Effector memory CD8-positive, alpha-beta T cell (primary cell): ENCODE data around the gene TARS3.
A peak's percentile ranks its signal among the peaks of the same experiment; 100 is the strongest.
"Not testable (repeated sequence)": the region's sequence is repeated elsewhere in the genome, so short reads cannot be mapped to it uniquely, and the experiment has no call there.

Experiments
- ATAC-seq: fragments of 150-1000 bp; cut with Tn5 transposase; replicated peaks from 2 replicates; pipeline ENCODE4 v1.10.0; 2021; ENCODE audit warnings: mild to moderate bottlenecking, moderate library complexity
- DNase-seq, 3 experiments: peaks; one replicate each; pipeline ENCODE4 v3.0.0; 2021
- H3K27ac Mint-ChIP-seq, 2 donors: one replicate each; pipeline ENCODE4 v1.8.0; 2022; ENCODE audit warnings: mild to moderate bottlenecking in 2 of 2, mixed read lengths in 2 of 2, moderate library complexity in 2 of 2
- H3K27me3 Mint-ChIP-seq, 2 donors: one replicate each; pipeline ENCODE4 v1.8.0; 2022; ENCODE audit warnings: mixed read lengths in 2 of 2
- H3K36me3 Mint-ChIP-seq: one replicate; pipeline ENCODE4 v1.8.0; 2022; ENCODE audit warnings: mild to moderate bottlenecking, moderate library complexity, mixed read lengths; ENCODE audit not compliant: insufficient read depth
- H3K4me1 Mint-ChIP-seq, 2 donors: one replicate each; pipeline ENCODE4 v1.8.0; 2022; ENCODE audit warnings: low read depth in 2 of 2, mixed read lengths in 2 of 2
- H3K4me3 Mint-ChIP-seq, 2 donors: one replicate each; pipeline ENCODE4 v1.8.0; 2022; ENCODE audit warnings: mild to moderate bottlenecking in 2 of 2, mixed read lengths in 2 of 2, moderate library complexity in 2 of 2
- H3K9me3 Mint-ChIP-seq, 2 donors: one replicate each; pipeline ENCODE4 v1.8.0; 2022; ENCODE audit warnings: mixed read lengths in 2 of 2
- total RNA-seq, 9 experiments: gene quantifications; one replicate each; lab custom pipeline; 2026; lab: John Stamatoyannopoulos, UW

The TARS3 gene
- total RNA-seq = 13.7 to 63.9 (median 25.5) reads per million in 9 experiments

DNA sequence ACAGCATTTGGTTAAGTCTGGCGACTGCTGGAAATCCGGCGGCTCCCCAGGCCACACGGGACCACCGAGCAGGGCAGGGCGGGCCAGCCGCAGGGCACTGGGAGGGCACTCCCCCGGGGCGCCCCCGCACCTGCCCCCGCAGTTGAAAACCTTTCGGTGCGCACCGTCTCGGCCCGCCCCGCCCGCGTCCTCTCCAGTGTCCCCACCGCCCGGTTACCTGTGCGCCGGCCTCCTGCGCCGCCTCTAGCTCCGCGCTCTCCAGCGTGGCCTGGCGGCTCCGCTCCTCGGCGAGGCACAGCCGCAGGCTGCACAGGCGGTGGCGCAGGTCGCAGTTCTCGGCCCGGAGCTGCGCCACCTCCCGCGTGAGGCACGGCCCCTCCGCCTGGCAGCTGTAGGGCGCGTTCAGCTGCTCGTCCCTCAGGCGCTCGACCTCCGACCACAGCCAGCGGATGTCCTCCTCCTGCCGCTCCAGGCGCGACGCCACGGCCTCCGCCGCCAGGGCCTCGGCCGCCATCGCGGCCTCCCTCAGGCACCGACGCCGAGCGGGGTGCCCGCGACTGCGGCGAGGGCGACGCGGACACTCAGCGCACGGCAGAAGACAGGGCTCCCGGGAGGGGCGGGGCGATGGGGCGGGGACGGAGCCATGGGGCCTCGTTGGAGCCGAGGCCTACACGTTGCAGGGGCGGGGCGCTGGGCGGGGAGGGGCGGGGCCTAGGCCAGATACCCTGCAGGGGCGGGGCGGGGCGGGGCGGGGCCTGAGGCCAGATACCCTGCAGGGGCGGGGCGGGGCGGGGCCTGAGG, at the start of gene TARS3:
TARS3 (minus strand) TSS at position 600 of the 801 bp plus-strand sequence; CDS start at position 514, 86 bp downstream.
- peak; percentile 84 to 91 (median 88) for DNase-seq
- Mint-ChIP-seq H3K9me3 (no peaks in the 10 kb centered on the region), H3K27ac (peak within 1 kb of the TSS; percentile 83 to 89), H3K4me1 (peaks cover 16 to 28% of the 10 kb centered on the region in 2 donors), H3K36me3 (peaks cover 43% of the 10 kb centered on the region), H3K4me3 (peak within 1 kb of the TSS; percentile 77 to 89), H3K27me3 (no peaks in the 10 kb centered on the region)
- peak; percentile 84 for ATAC-seq

DNA sequence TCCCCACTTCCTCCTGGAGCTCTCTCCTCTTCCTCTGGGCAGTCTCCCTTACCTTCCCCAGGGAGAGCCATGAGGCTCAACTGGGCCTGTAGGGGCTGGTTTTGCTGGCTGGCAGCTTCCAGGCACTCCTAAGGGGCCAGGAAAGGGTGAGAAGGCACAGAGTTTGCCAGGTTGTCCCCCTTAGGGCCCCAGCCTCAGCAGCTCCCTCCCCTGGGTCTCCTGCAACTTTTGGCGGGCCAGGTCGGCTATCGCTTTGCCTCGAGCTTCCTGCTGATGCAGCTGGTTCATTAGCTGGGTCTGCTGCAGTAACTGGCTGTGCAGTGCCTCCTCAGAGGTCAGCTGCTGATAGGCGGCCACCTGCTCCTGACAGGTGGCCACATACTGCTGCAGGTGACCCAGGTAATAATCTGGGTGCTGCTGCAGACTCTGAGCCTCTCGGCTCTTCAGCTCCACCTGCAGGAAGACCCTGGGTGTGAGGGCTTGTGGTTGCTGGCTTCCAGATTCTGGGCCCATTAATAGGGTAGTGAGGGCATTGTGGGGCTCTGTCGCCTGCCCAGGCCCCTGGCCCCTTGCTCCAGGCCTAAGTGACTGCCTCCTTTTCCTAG, 49.3 kb upstream of the TARS3 start:
- Mint-ChIP-seq H3K36me3 (no peaks in the 10 kb centered on the region), H3K27me3 (peaks cover under 1 to 34% of the 10 kb centered on the region in 2 donors), H3K4me1 (no peaks in the 10 kb centered on the region), H3K27ac (no peak overlapping the region), H3K4me3 (no peak overlapping the region), H3K9me3 (no peaks in the 10 kb centered on the region)
- no peak for DNase-seq
- ATAC-seq = no peak

DNA sequence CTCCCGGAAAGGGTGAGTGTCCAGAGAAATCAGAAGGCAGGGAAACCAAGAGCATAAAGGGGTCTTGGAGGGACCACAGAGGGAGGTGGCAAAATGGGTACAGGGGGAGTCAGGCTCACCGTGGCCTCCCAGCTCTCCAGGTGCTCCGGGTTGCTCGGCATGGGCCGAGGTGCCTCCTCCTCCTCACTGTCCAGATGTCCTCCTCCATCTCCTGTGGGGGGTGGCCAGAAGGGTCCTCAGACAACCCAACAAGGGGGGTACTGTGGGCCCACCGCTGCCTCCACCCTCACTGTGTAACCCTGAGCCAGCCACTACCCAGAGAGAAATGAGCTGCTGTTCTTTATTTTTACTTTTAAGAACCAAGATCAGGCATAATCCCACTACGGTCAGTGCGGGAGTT, 48.6 kb upstream of the TARS3 start:
- no peak overlapping the region for H3K4me3 Mint-ChIP-seq
- DNase-seq (no peak), ATAC-seq (no peak)
- H3K9me3 Mint-ChIP-seq = no peaks in the 10 kb centered on the region
- no peak overlapping the region for H3K27ac Mint-ChIP-seq
- peaks cover 0 to 27% of the 10 kb centered on the region in 2 donors for H3K27me3 Mint-ChIP-seq
- H3K36me3 Mint-ChIP-seq = no peaks in the 10 kb centered on the region
- no peaks in the 10 kb centered on the region for H3K4me1 Mint-ChIP-seq

GRCh38 chr15:101767083-101767640, 42.9 kb upstream of the TARS3 start:
- ATAC-seq, H3K9me3 Mint-ChIP-seq, H3K4me3 Mint-ChIP-seq, DNase-seq, H3K27ac Mint-ChIP-seq, H3K36me3 Mint-ChIP-seq, H3K27me3 Mint-ChIP-seq, H3K4me1 Mint-ChIP-seq: not testable (repeated sequence)

GRCh38 chr15:101765772-101766456, 41.6 kb upstream of the TARS3 start:
- no peaks in the 10 kb centered on the region for H3K4me1 Mint-ChIP-seq
- no peak for DNase-seq
- H3K4me3 Mint-ChIP-seq = no peak overlapping the region
- H3K36me3 Mint-ChIP-seq = no peaks in the 10 kb centered on the region
- H3K27ac Mint-ChIP-seq = no peak overlapping the region
- H3K27me3 Mint-ChIP-seq = no peaks in the 10 kb centered on the region
- ATAC-seq = no peak
- no peaks in the 10 kb centered on the region for H3K9me3 Mint-ChIP-seq

DNA sequence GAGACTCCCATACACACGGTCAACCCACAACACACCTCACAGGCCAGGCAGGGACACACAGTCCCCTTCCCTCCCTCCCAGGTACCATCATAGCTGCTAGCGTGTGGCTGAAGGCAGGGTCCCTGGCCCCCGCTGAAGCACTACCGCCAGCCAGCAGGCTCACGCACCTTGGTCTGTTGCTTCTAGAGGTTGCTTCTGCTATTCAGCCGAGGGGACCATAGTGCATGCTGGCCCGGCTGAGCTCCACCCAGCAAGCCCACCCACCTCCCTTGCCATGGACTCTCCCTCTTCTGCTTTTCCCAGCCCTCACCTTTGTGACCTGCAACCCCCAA, 41.0 kb upstream of the TARS3 start:
- not testable (repeated sequence) for H3K27ac Mint-ChIP-seq, H3K36me3 Mint-ChIP-seq, H3K9me3 Mint-ChIP-seq, ATAC-seq, DNase-seq, H3K4me1 Mint-ChIP-seq, H3K27me3 Mint-ChIP-seq, H3K4me3 Mint-ChIP-seq

- not testable (repeated sequence) for H3K4me1 Mint-ChIP-seq, H3K27me3 Mint-ChIP-seq, H3K9me3 Mint-ChIP-seq, ATAC-seq, H3K4me3 Mint-ChIP-seq, DNase-seq, H3K36me3 Mint-ChIP-seq, H3K27ac Mint-ChIP-seq
Measured at GRCh38 chr15:101764669-101765339, 40.5 kb upstream of the TARS3 start.

DNA sequence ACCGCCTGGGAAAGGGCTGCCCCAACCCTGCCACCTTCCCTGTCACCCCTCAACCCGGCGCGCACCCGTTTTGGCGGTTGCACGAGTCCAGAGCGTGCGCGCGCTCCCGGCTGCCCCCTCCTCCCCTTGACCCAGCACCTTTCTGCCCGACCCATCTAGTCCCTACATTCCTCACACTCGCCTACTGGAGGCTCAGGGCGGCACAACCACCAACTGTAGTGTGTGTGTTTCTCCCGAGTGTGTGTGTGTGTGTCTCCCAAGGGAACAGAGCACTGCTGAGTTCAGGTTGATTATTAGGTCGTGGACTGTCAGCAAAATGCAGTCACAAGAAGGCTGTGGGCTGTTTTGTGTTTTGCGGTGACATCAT, 22.4 kb upstream of the TARS3 start:
- peak; percentile 1 for ATAC-seq
- not testable (repeated sequence) for H3K36me3 Mint-ChIP-seq, H3K4me1 Mint-ChIP-seq, DNase-seq, H3K9me3 Mint-ChIP-seq, H3K27me3 Mint-ChIP-seq
- Mint-ChIP-seq H3K27ac (peak overlapping the region; percentile 79 to 91), H3K4me3 (peak overlapping the region; percentile 78 to 84)

DNA sequence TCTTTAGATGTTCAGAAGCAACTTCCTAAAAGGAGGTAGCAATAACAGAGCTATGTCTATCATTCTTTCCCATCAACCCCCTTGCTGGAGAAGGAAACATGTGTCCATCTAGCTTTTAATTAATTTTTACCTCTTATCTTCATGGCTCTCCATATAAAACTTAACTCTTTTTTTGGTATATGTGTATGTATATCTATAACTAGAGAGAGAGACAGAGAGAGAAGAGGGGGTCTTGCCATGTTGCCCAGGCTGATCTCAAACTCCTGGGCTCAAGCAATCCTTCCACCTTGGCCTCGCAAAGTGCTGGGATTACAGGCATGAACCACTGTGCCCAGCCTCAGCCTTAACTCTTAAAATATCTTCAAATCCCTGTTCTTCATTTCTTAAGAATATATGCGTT, 10.6 kb upstream of the TARS3 start:
- not testable (repeated sequence) for H3K9me3 Mint-ChIP-seq, DNase-seq, H3K27me3 Mint-ChIP-seq, H3K36me3 Mint-ChIP-seq, ATAC-seq, H3K4me3 Mint-ChIP-seq, H3K4me1 Mint-ChIP-seq
- H3K27ac Mint-ChIP-seq = peak overlapping the region in 1 of 2 donors; percentile 47

- no peak for ATAC-seq
- Mint-ChIP-seq H3K9me3 (no peaks in the 10 kb centered on the region), H3K4me1 (peaks cover 0 to 3% of the 10 kb centered on the region in 2 donors), H3K36me3 (no peaks in the 10 kb centered on the region), H3K27me3 (no peaks in the 10 kb centered on the region), H3K27ac (no peak overlapping the region), H3K4me3 (no peak overlapping the region)
- no peak for DNase-seq
Measured at GRCh38 chr15:101733545-101733944, 9.3 kb upstream of the TARS3 start.

DNA sequence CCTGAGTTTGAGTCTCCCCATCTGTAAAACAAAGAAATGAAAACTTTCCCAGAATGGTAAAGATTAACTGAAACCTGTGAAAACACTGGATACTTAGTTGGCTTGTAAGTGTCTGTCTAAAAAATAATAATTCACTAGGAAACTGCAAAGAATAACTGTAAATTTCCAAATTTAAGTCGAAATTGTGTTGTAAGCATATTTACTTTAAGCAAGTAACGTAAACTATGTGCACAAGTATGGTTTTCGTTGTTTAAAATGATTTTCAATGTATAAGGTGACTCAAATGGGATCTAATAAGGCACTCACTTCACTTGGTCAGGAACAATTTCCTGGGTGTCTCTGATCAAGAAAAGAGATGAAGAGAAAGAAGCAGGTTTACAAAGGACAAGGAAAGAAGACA, 8.5 kb upstream of the TARS3 start:
- Mint-ChIP-seq H3K36me3 (no peaks in the 10 kb centered on the region), H3K9me3 (no peaks in the 10 kb centered on the region), H3K27me3 (no peaks in the 10 kb centered on the region), H3K4me3 (no peak overlapping the region), H3K4me1 (peaks cover 0 to 3% of the 10 kb centered on the region in 2 donors), H3K27ac (no peak overlapping the region)
- DNase-seq (no peak), ATAC-seq (no peak)

- H3K9me3 Mint-ChIP-seq = no peaks in the 10 kb centered on the region
- H3K36me3 Mint-ChIP-seq = no peaks in the 10 kb centered on the region
- ATAC-seq (no peak), DNase-seq (no peak)
- no peaks in the 10 kb centered on the region for H3K27me3 Mint-ChIP-seq
- H3K27ac Mint-ChIP-seq = no peak overlapping the region
- H3K4me1 Mint-ChIP-seq = peaks cover 0 to 3% of the 10 kb centered on the region in 2 donors
- H3K4me3 Mint-ChIP-seq = no peak overlapping the region
Measured at GRCh38 chr15:101731746-101732145, 7.5 kb upstream of the TARS3 start.

DNA sequence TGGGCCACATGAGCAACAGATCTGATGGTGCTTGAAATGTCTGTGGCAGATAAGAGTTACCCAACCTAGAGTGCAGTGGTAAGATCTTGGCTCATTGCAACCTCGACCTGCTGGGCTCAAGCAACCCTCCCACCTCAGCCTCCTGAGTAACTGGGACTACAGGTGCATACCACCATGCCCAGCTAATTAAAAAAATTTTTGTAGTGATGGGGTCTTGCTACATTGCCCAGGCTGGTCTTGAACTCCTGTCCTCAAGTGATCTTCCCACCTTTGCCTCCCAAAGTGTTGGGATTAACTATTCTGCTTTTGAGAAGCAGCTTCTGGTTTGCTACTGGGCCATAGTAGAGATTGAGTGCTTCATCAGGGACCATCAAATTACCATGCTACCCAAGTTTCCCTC, 2.9 kb upstream of the TARS3 start:
- no peak overlapping the region for H3K4me3 Mint-ChIP-seq
- no peaks in the 10 kb centered on the region for H3K9me3 Mint-ChIP-seq
- DNase-seq (no peak), ATAC-seq (no peak)
- H3K27ac Mint-ChIP-seq = no peak overlapping the region
- peaks cover 11 to 15% of the 10 kb centered on the region in 2 donors for H3K4me1 Mint-ChIP-seq
- no peaks in the 10 kb centered on the region for H3K27me3 Mint-ChIP-seq
- peaks cover 18% of the 10 kb centered on the region for H3K36me3 Mint-ChIP-seq
